Measurements from ENCODE around the gene SUGCT. TPM values are rescaled to one million over a fixed set of nuclear protein-coding genes. Genes with fewer than 3 reads are reported as not detected.

Gene SUGCT
- total RNA-seq, 1 experiment from 2014 or later, result 5.4 TPM

DNA sequence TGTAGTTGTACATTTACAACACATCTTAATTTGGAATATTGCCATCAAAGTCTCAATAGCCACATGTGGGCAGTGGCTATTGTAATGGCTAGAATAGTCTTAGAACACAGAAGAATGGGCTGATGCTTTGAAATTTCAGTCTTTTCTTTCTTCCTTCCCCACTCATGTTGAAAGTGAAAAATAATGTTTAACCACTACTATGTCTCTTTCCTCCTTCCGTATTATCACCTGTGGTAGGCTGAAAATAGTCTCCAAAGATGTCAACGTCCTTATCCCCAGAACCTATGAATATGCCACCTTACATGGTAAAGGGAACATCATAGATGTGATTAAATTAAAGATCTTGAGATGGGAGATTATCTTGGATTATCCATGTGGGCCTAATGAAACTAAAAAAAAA, 154.0 kb downstream of the SUGCT start:
- Histone ChIP-seq H4K91ac (ENCODE audit: insufficient read length, low read depth, low read length) (no peak overlapping the region), H4K5ac (ENCODE audit: insufficient read length, low read depth, low read length) (no peak overlapping the region)
- TF ChIP-seq, protein P1, sequence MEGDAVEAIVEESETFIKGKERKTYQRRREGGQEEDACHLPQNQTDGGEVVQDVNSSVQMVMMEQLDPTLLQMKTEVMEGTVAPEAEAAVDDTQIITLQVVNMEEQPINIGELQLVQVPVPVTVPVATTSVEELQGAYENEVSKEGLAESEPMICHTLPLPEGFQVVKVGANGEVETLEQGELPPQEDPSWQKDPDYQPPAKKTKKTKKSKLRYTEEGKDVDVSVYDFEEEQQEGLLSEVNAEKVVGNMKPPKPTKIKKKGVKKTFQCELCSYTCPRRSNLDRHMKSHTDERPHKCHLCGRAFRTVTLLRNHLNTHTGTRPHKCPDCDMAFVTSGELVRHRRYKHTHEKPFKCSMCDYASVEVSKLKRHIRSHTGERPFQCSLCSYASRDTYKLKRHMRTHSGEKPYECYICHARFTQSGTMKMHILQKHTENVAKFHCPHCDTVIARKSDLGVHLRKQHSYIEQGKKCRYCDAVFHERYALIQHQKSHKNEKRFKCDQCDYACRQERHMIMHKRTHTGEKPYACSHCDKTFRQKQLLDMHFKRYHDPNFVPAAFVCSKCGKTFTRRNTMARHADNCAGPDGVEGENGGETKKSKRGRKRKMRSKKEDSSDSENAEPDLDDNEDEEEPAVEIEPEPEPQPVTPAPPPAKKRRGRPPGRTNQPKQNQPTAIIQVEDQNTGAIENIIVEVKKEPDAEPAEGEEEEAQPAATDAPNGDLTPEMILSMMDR (conservative IDR thresholded peaks at IDR 0.05), result no peak

More for the DNA sequence above, 154.0 kb downstream of the SUGCT start:
- Histone ChIP-seq H3K18ac (ENCODE audit: insufficient read length, low read depth, low read length) (no peak overlapping the region), H3K27ac (ENCODE audit: insufficient read length, low read depth, low read length) (no peak overlapping the region), H3K4me2 (ENCODE audit: insufficient read depth, insufficient read length, low read length) (no peak overlapping the region), H3K79me2 (ENCODE audit: insufficient read depth, low read length) (no peaks in the 10 kb centered on the region), H2BK12ac (ENCODE audit: insufficient read length, low read depth, low read length) (no peak overlapping the region), H3K4ac (ENCODE audit: low read depth, low read length) (no peak overlapping the region), H3K79me1 (ENCODE audit: insufficient read depth, low read depth, low read length, poor library complexity, severe bottlenecking) (no peaks in the 10 kb centered on the region), H2AFZ (ENCODE audit: low read length) (no peak overlapping the region), H3K27me3 (ENCODE audit: insufficient read depth, low read length) (no peaks in the 10 kb centered on the region; the same call in 1 of the 2 replicates), H2BK120ac (ENCODE audit: low read depth, low read length, poor library complexity, severe bottlenecking) (no peak overlapping the region), H2AK5ac (ENCODE audit: insufficient read length, low read length) (no peak overlapping the region), H2BK20ac (ENCODE audit: low read depth, low read length, poor library complexity, severe bottlenecking) (no peak overlapping the region), H3K23me2 (ENCODE audit: insufficient read length, low read depth, low read length, poor library complexity, severe bottlenecking) (no peaks in the 10 kb centered on the region), H2BK15ac (ENCODE audit: low read depth, low read length) (no peak overlapping the region), H4K20me1 (ENCODE audit: control insufficient read depth, insufficient read depth, insufficient read length) (no peaks in the 10 kb centered on the region), H3T11ph (ENCODE audit: low read length) (no peak overlapping the region), H3K23ac (ENCODE audit: insufficient read length, low read depth, low read length) (no peak overlapping the region), H2BK5ac (ENCODE audit: insufficient read length, low read length) (no peak overlapping the region), H4K8ac (replicated peaks; ENCODE audit: insufficient read length, low read depth, low read length) (no peak overlapping the region), H3K9ac (ENCODE audit: extremely low read depth, insufficient read length, low read length) (no peak overlapping the region), H3K56ac (ENCODE audit: insufficient read length, low read depth, low read length) (no peak overlapping the region), H3K14ac (ENCODE audit: insufficient read depth, low read length) (no peak overlapping the region), H3K9me3 (ENCODE audit: control insufficient read depth, low read depth, low read length) (no peaks in the 10 kb centered on the region), H3K4me1 (ENCODE audit: insufficient read depth, low read length) (no peaks in the 10 kb centered on the region)
- Mint-ChIP-seq H3K9me3 (peaks cover 0 to 2% of the 10 kb centered on the region in 2 experiments; a peak in 1 of 5 replicates), H3K27ac (no peak overlapping the region; a peak in 1 of 7 replicates), H3K4me1 (no peaks in the 10 kb centered on the region), H3K36me3 (ENCODE audit: insufficient read depth in 1 of 3, low read depth in 3 of 3) (no peaks in the 10 kb centered on the region), H3K4me3 (no peak overlapping the region), H3K27me3 (ENCODE audit: low read depth) (no peaks in the 10 kb centered on the region)
- no peak for DNase-seq
- no CpG with 5 or more reads among the region's 2 CpGs for WGBS (ENCODE audit: extremely low coverage, insufficient read length, low lambda C conversion rate)
